GM12891 (cell line): ENCODE data around the gene SLC35F4.

Source experiments
- DNase-seq: peaks from one replicate; pipeline ENCODE4 v3.0.0; 2011; ENCODE audit warnings: low spot score; ENCODE audit not compliant: insufficient read length
- FAIRE-seq: peaks from 2 replicates; lab custom pipeline; 2011; peaks lifted over from hg19 to GRCh38; lab: Jason Lieb, UNC
- PAX5 ChIP-seq: IDR thresholded peaks from 2 replicates; pipeline ENCODE4 v1.6.1; 2011; ENCODE audit warnings: low read length, moderate library complexity, mild to moderate bottlenecking; ENCODE audit not compliant: insufficient read depth, severe bottlenecking
- POLR2A ChIP-seq: IDR thresholded peaks from 2 replicates; pipeline ENCODE4 v1.6.1; 2011; ENCODE audit warnings: low read depth, low read length, control low read depth
- POLR2AphosphoS5 ChIP-seq: IDR thresholded peaks from 2 replicates; pipeline ENCODE4 v1.6.1; 2011; ENCODE audit warnings: low read depth, low read length, control low read depth
- POU2F2 ChIP-seq: IDR thresholded peaks from 2 replicates; pipeline ENCODE4 v1.6.1; 2011; ENCODE audit warnings: low read depth, mild to moderate bottlenecking, control low read depth, low read length, moderate library complexity
- SPI1 ChIP-seq: IDR thresholded peaks from 2 replicates; pipeline ENCODE4 v1.6.1; 2011; ENCODE audit warnings: low read depth, low read length, control low read depth
- TAF1 ChIP-seq: IDR thresholded peaks from 2 replicates; pipeline ENCODE4 v1.6.1; 2011; ENCODE audit warnings: low read depth, low read length, control low read depth

The SLC35F4 gene

GRCh38 chr14:57610631-57611030, 255.3 kb downstream of the SLC35F4 start:
- FAIRE-seq (no peak), DNase-seq (no peak)
- no peak for TF ChIP-seq POLR2A
- no peak for TF ChIP-seq TAF1
- no peak for TF ChIP-seq POLR2AphosphoS5
- no peak for TF ChIP-seq SPI1
- no peak for TF ChIP-seq POU2F2
- TF ChIP-seq PAX5, result no peak

- no peak for TF ChIP-seq PAX5
- no peak for TF ChIP-seq SPI1
- no peak for TF ChIP-seq TAF1
- TF ChIP-seq POLR2A, result no peak
- no peak for TF ChIP-seq POU2F2
- no peak for DNase-seq
- no peak for FAIRE-seq
These were observed 256.5 kb downstream of the SLC35F4 start for GRCh38 chr14:57609192-57610075.

- FAIRE-seq (no peak), DNase-seq (no peak)
- TF ChIP-seq PAX5, result no peak
- no peak for TF ChIP-seq TAF1
- TF ChIP-seq POLR2AphosphoS5, result no peak
These were observed 258.8 kb downstream of the SLC35F4 start for GRCh38 chr14:57607086-57607485.

GRCh38 chr14:57583396-57583795, 282.5 kb downstream of the SLC35F4 start:
- FAIRE-seq, result no peak
- TF ChIP-seq SPI1 (no peak), POLR2AphosphoS5 (no peak), POU2F2 (no peak), PAX5 (no peak), POLR2A (no peak), TAF1 (no peak)
- no peak for DNase-seq

- TF ChIP-seq PAX5 (no peak), POLR2A (no peak), TAF1 (no peak), POLR2AphosphoS5 (no peak), POU2F2 (no peak), SPI1 (no peak)
- no peak for FAIRE-seq
- no peak for DNase-seq
These were observed 283.1 kb downstream of the SLC35F4 start for GRCh38 chr14:57582746-57583145.

GRCh38 chr14:57578801-57579200, 287.1 kb downstream of the SLC35F4 start:
- FAIRE-seq, result no peak
- DNase-seq, result no peak
- TF ChIP-seq POU2F2 (no peak), SPI1 (no peak), POLR2AphosphoS5 (no peak), PAX5 (no peak), TAF1 (no peak), POLR2A (no peak)

GRCh38 chr14:57576498-57576897, 289.4 kb downstream of the SLC35F4 start:
- FAIRE-seq, result no peak
- DNase-seq, result no peak
- TF ChIP-seq PAX5, result no peak
- TF ChIP-seq POU2F2, result no peak
- no peak for TF ChIP-seq TAF1
- TF ChIP-seq POLR2AphosphoS5, result no peak

GRCh38 chr14:57575482-57575881, 290.4 kb downstream of the SLC35F4 start:
- no peak for TF ChIP-seq PAX5
- no peak for TF ChIP-seq SPI1
- TF ChIP-seq TAF1, result no peak
- TF ChIP-seq POLR2AphosphoS5, result no peak
- no peak for TF ChIP-seq POLR2A
- TF ChIP-seq POU2F2, result no peak
- DNase-seq (no peak), FAIRE-seq (no peak)

GRCh38 chr14:57574617-57575288, 291.1 kb downstream of the SLC35F4 start:
- no peak for DNase-seq
- no peak for FAIRE-seq
- TF ChIP-seq POLR2A (no peak), POLR2AphosphoS5 (no peak), TAF1 (no peak), PAX5 (no peak), SPI1 (no peak), POU2F2 (no peak)
